AG04450 (cell line): Measurements from ENCODE around the gene SLIT3. TPM values are rescaled to one million over a fixed set of nuclear protein-coding genes. Genes with fewer than 3 reads are reported as not detected.

Source experiments
- CTCF ChIA-PET: fragments of 300-600, 350-600 bp; formaldehyde crosslinking; extraction: SDS; loops from one replicate; lab custom pipeline; 2022; ENCODE audit warnings: antibody characterized with exemption, inconsistent platforms; lab: Charles Lee
- POLR2A ChIA-PET: fragments of 350-600 bp; formaldehyde crosslinking; extraction: SDS; loops from one replicate; lab custom pipeline; 2021; ENCODE audit warnings: antibody characterized with exemption, inconsistent platforms; lab: Yijun Ruan, JAX
- DNase-seq: peaks from one replicate; pipeline ENCODE4 v3.0.0-alpha.2; 2011; ENCODE audit warnings: low read depth, low spot score
- H3K27ac ChIP-seq: one replicate; pipeline ENCODE4 v1.5.1; 2012; ENCODE audit warnings: low read depth, low read length, control low read depth
- H3K27me3 ChIP-seq: one replicate; pipeline ENCODE4 v1.6.0; 2012; ENCODE audit warnings: low read length; ENCODE audit not compliant: control insufficient read depth, insufficient read depth
- H3K4me3 ChIP-seq: 2 replicates; pipeline ENCODE4 v1.5.1; 2011; ENCODE audit warnings: mild to moderate bottlenecking, low read depth, low read length, control low read depth
- H3K9me3 ChIP-seq: 2 replicates; pipeline ENCODE4 v1.5.1; 2012; ENCODE audit warnings: low read length; ENCODE audit not compliant: control insufficient read depth, insufficient read depth
- polyA plus RNA-seq: library from polyadenylated mRNA; depleted of rRNA; stranded (reverse); fragments of >200 nt; gene quantifications from 2 replicates; pipeline ENCODE4 v1.2.3, GENCODE V29; 2011
- TF ChIP-seq, protein P1 (sequence below): IDR thresholded peaks from 2 replicates; pipeline ENCODE4 v1.5.1; 2011; ENCODE audit warnings: low read depth, low read length, control low read depth, inconsistent platforms

SLIT3 gene
- polyA plus RNA-seq, 1 experiment = 0.26 TPM

GRCh38 chr5:169273881-169274280 lies 27.1 kb downstream of the SLIT3 start:
- ChIA-PET CTCF (no interaction called here), POLR2A (no interaction called here)
- TF ChIP-seq, protein P1, sequence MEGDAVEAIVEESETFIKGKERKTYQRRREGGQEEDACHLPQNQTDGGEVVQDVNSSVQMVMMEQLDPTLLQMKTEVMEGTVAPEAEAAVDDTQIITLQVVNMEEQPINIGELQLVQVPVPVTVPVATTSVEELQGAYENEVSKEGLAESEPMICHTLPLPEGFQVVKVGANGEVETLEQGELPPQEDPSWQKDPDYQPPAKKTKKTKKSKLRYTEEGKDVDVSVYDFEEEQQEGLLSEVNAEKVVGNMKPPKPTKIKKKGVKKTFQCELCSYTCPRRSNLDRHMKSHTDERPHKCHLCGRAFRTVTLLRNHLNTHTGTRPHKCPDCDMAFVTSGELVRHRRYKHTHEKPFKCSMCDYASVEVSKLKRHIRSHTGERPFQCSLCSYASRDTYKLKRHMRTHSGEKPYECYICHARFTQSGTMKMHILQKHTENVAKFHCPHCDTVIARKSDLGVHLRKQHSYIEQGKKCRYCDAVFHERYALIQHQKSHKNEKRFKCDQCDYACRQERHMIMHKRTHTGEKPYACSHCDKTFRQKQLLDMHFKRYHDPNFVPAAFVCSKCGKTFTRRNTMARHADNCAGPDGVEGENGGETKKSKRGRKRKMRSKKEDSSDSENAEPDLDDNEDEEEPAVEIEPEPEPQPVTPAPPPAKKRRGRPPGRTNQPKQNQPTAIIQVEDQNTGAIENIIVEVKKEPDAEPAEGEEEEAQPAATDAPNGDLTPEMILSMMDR = no peak
- no peak for DNase-seq
- no peak overlapping the region for H3K4me3 ChIP-seq
- H3K9me3 ChIP-seq = no peaks in the 10 kb centered on the region
- H3K27ac ChIP-seq = no peak overlapping the region
- H3K27me3 ChIP-seq = no peaks in the 10 kb centered on the region

DNA sequence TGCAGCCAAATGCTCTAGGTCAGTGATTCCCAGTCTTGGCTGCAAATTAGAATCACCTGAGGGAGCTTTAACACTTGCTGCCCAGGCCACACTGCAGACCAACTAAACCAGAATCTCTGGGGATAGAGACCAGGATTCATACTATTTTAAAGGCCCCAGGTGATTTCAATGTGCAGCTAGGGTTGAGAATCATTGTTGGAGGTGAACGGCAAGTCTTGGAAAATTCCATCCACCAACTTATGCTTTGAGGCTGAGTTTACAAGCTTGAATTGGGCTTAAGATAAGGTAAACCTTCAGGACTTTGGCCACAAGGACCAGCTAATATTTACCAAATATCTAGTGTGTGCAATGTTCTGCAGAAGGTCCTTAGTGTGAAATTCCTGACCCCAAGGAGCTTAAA lies 27.5 kb downstream of the SLIT3 start:
- ChIA-PET POLR2A (no interaction called here), CTCF (interaction anchor here (0.6 kb wide), 1 partner anchor 86 kb away, joined by 4 read pairs; no protein-coding TSS in a partner anchor)
- H3K27me3 ChIP-seq = no peaks in the 10 kb centered on the region
- TF ChIP-seq, protein P1 = no peak
- H3K27ac ChIP-seq = no peak overlapping the region
- H3K4me3 ChIP-seq = no peak overlapping the region
- H3K9me3 ChIP-seq = no peaks in the 10 kb centered on the region
- no peak for DNase-seq

DNA sequence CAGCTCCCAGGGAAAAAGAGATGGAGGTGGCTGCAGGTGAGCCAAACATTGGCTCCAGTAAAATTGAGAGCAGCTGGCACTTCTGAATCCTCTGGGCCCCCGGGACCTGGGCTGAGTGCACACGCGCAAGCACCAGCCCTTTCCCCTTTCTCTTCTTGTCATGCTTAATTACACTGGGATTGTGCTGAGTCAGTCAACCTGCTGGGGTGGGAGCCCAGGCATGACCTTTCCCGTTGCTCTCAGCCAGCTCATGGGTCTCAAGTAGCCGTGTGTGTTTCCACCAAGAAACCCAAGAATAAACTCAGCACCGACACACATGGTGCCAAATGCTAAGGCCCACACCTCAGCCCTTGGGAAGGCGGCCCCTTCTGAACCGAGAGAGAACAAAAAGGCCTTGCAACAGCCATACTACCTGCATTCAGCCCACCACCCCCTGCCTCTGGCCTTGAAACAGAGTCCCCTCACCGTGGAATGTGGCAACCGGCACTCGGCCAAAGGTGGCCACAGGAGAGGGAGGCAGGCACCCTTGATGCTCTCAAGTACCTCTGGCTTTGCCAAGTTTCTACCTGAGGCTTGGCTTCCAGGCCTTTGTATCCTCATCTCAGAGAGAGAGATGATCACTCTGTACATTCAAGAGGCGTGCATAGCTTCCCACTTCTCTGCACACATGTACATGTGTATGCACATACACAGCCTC lies 28.1 kb downstream of the SLIT3 start:
- H3K4me3 ChIP-seq = no peak overlapping the region
- ChIA-PET CTCF (interaction anchor here (0.6 kb wide), 1 partner anchor 86 kb away, joined by 4 read pairs; no protein-coding TSS in a partner anchor), POLR2A (no interaction called here)
- H3K27ac ChIP-seq = no peak overlapping the region
- DNase-seq = no peak
- TF ChIP-seq, protein P1 = no peak
- no peaks in the 10 kb centered on the region for H3K9me3 ChIP-seq
- H3K27me3 ChIP-seq = no peaks in the 10 kb centered on the region

DNA sequence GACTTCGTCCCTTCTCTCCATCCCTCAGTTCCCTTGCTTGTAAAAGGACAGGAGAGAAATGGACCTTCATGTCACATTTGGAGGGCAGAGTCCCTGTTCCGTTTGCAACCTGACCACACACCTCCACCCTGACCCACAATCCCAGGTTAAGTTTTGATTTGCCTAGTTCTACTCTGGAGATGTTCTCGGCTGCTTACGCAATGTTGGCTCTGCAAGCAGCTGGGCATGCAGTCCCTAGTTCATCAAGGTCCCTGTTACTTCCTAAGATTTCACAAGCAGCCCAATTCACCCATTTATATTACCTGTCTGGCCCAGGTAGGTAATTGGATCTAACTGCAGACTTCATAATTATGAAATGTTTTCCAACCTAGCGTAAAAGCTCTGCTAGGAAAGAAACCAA lies 28.8 kb downstream of the SLIT3 start:
- H3K27me3 ChIP-seq = no peaks in the 10 kb centered on the region
- H3K9me3 ChIP-seq = no peaks in the 10 kb centered on the region
- TF ChIP-seq, protein P1 = no peak
- DNase-seq = no peak
- ChIA-PET CTCF (no interaction called here), POLR2A (no interaction called here)
- no peak overlapping the region for H3K27ac ChIP-seq
- H3K4me3 ChIP-seq = no peak overlapping the region

- Histone ChIP-seq H3K27ac (no peak overlapping the region), H3K27me3 (no peaks in the 10 kb centered on the region), H3K9me3 (no peaks in the 10 kb centered on the region), H3K4me3 (no peak overlapping the region)
- TF ChIP-seq, protein P1 = no peak
- DNase-seq = no peak
- POLR2A ChIA-PET = no interaction called here
- CTCF ChIA-PET = no interaction called here
Measured at GRCh38 chr5:169270827-169271226, 30.1 kb downstream of the SLIT3 start.
